ENCODE data around the gene IER3.
"Not testable (repeated sequence)": the region's sequence is repeated elsewhere in the genome, so short reads cannot be mapped to it uniquely, and the experiment has no call there.

DNA sequence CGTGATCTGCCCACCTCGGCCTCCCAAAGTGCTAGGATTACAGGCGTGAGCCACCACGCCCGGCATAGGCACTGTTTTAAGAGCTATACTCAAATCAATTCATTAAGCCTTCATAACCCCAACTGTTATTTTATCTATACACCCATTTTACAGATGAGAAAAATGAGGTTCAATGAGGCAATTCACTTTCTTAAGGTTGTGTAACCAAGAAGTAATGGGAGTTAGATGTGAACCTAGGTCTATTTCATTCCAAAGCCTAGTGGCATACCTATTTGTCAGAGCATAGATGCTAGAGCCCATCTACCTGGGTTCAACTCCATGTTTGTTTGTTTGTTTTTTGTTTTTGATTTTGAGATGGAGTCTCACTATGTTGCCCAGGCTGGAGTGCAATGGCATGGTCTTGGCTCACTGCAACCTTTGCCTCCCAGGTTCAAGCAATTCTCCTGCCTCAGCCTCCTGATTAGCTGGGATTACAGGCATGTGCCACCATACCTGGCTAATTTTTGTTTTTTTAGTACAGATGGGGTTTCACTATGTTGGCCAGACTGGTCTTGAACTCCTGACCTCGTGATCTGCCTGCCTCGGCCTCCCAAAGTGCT lies 12.2 kb upstream of the IER3 start:
- TF ChIP-seq, protein P1, sequence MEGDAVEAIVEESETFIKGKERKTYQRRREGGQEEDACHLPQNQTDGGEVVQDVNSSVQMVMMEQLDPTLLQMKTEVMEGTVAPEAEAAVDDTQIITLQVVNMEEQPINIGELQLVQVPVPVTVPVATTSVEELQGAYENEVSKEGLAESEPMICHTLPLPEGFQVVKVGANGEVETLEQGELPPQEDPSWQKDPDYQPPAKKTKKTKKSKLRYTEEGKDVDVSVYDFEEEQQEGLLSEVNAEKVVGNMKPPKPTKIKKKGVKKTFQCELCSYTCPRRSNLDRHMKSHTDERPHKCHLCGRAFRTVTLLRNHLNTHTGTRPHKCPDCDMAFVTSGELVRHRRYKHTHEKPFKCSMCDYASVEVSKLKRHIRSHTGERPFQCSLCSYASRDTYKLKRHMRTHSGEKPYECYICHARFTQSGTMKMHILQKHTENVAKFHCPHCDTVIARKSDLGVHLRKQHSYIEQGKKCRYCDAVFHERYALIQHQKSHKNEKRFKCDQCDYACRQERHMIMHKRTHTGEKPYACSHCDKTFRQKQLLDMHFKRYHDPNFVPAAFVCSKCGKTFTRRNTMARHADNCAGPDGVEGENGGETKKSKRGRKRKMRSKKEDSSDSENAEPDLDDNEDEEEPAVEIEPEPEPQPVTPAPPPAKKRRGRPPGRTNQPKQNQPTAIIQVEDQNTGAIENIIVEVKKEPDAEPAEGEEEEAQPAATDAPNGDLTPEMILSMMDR (IDR thresholded peaks at IDR 0.05) = not testable (repeated sequence)
- not testable (repeated sequence) for TF ChIP-seq POLR2A (IDR thresholded peaks at IDR 0.05); POLR2AphosphoS5 (IDR thresholded peaks at IDR 0.05; ENCODE audit: insufficient read depth in 1 of 2, low read depth in 1 of 2)
